PC-9 (cell line): ENCODE results near the gene MSI2. TPM values are rescaled to one million over a fixed set of nuclear protein-coding genes. Genes with fewer than 3 reads are reported as not detected.

Source experiments
- BruUV-seq: library from RNA; stranded (reverse); fragments of 400-500 nt; replicated peaks from 2 replicates; lab custom pipeline; 2021; lab: Mats Ljungman, UMichigan
- CTCF ChIA-PET: fragments of 300-600 bp; sonication (Branson Sonifier 250); formaldehyde crosslinking; loops from one replicate; lab custom pipeline; 2022; ENCODE audit warnings: antibody characterized with exemption; lab: Charles Lee
- POLR2A ChIA-PET: fragments of 300-600 bp; sonication (Branson Sonifier 250); formaldehyde crosslinking; loops from one replicate; lab custom pipeline; 2022; ENCODE audit warnings: antibody characterized with exemption; ENCODE audit not compliant: unreplicated experiment; lab: Charles Lee
- DNase-seq, 2 experiments: peaks; one replicate each; pipeline versions ENCODE4 v3.0.0 to v3.0.0-alpha.2; 2015 to 2022; ENCODE audit warnings: mixed read lengths in 1 of 2
- H2AFZ ChIP-seq: fragments of 200-600 bp; sonication (generic); 2 replicates; pipeline ENCODE4 v1.8.1; 2017; ENCODE audit warnings: antibody characterized with exemption
- H3F3A ChIP-seq: fragments of 200-600 bp; sonication (generic); 2 replicates; pipeline ENCODE4 v1.8.1; 2017; ENCODE audit warnings: antibody characterized with exemption, mild to moderate bottlenecking, low read depth; ENCODE audit not compliant: insufficient read depth
- H3K27ac ChIP-seq: fragments of 200-600 bp; sonication (generic); 2 replicates; pipeline ENCODE4 v1.6.1; 2016; ENCODE audit warnings: mixed run types
- H3K27me3 ChIP-seq: fragments of 200-600 bp; sonication (generic); 2 replicates; pipeline ENCODE4 v1.6.1; 2016; ENCODE audit warnings: low read depth, mixed run types; ENCODE audit not compliant: insufficient read depth
- H3K36me3 ChIP-seq: fragments of 200-600 bp; sonication (generic); 2 replicates; pipeline ENCODE4 v1.6.1; 2016; ENCODE audit warnings: low read depth, mixed run types
- H3K4me1 ChIP-seq: fragments of 200-600 bp; sonication (generic); replicated peaks from 2 replicates; pipeline ENCODE4 v1.6.1; 2016; ENCODE audit warnings: mixed run types; ENCODE audit not compliant: insufficient read depth
- H3K4me2 ChIP-seq: fragments of 200-600 bp; sonication (generic); 2 replicates; pipeline ENCODE4 v1.6.1; 2017; ENCODE audit warnings: mixed run types
- H3K4me3 ChIP-seq: fragments of 200-600 bp; sonication (generic); 2 replicates; pipeline ENCODE4 v1.6.1; 2016; ENCODE audit warnings: mixed run types
- H3K79me2 ChIP-seq: fragments of 200-600 bp; sonication (generic); 2 replicates; pipeline ENCODE4 v1.6.1; 2017; ENCODE audit warnings: low read depth, mixed run types
- H3K9me2 ChIP-seq: fragments of 200-600 bp; sonication (generic); 2 replicates; pipeline ENCODE4 v1.8.1; 2017; ENCODE audit warnings: mild to moderate bottlenecking; ENCODE audit not compliant: insufficient read depth
- H3K9me3 ChIP-seq: fragments of 200-600 bp; sonication (generic); 2 replicates; pipeline ENCODE4 v1.8.1; 2016; ENCODE audit warnings: low read depth; ENCODE audit not compliant: insufficient read depth
- H4K20me1 ChIP-seq: fragments of 200-600 bp; sonication (generic); 2 replicates; pipeline ENCODE4 v1.8.1; 2017; ENCODE audit not compliant: insufficient read depth
- EZH2 ChIP-seq: fragments of 200-600 bp; sonication (generic); IDR thresholded peaks from 2 replicates; pipeline ENCODE4 v1.8.0; 2017; ENCODE audit warnings: antibody characterized with exemption, low read depth
- intact Hi-C: fragments of 100-400 bp; cut with micrococcal nuclease; formaldehyde crosslinking; loops from one replicate; pipeline ENCODE4 v1.10.0; 2022; ENCODE audit not compliant: unreplicated experiment
- total RNA-seq: library from RNA; stranded (reverse); gene quantifications from 2 replicates; pipeline ENCODE4 v1.2.3, GENCODE V29; 2021
- TF ChIP-seq, protein P1 (sequence below): fragments of 200-600 bp; sonication (generic); conservative IDR thresholded peaks from 2 replicates; pipeline ENCODE4 v1.6.1; 2017; ENCODE audit warnings: mixed run types, antibody characterized with exemption, mild to moderate bottlenecking, moderate library complexity

The MSI2 gene
- total RNA-seq, 1 experiment from 2014 or later = 15.7 TPM

- Histone ChIP-seq H3K9me3 (no peaks in the 10 kb centered on the region), H3K4me2 (no peak overlapping the region), H3K9me2 (no peaks in the 10 kb centered on the region), H3K79me2 (no peaks in the 10 kb centered on the region), H3K27ac (no peak overlapping the region), H4K20me1 (no peaks in the 10 kb centered on the region), H2AFZ (no peak overlapping the region), H3K27me3 (peaks cover 24% of the 10 kb centered on the region; the same call in 1 of the 2 replicates), H3K4me1 (no peaks in the 10 kb centered on the region; the same call in 1 of the 2 replicates), H3F3A (no peaks in the 10 kb centered on the region), H3K4me3 (no peak overlapping the region), H3K36me3 (no peaks in the 10 kb centered on the region)
- ChIA-PET CTCF (no interaction called here), POLR2A (no interaction called here)
- no peak for TF ChIP-seq EZH2
- TF ChIP-seq, protein P1, sequence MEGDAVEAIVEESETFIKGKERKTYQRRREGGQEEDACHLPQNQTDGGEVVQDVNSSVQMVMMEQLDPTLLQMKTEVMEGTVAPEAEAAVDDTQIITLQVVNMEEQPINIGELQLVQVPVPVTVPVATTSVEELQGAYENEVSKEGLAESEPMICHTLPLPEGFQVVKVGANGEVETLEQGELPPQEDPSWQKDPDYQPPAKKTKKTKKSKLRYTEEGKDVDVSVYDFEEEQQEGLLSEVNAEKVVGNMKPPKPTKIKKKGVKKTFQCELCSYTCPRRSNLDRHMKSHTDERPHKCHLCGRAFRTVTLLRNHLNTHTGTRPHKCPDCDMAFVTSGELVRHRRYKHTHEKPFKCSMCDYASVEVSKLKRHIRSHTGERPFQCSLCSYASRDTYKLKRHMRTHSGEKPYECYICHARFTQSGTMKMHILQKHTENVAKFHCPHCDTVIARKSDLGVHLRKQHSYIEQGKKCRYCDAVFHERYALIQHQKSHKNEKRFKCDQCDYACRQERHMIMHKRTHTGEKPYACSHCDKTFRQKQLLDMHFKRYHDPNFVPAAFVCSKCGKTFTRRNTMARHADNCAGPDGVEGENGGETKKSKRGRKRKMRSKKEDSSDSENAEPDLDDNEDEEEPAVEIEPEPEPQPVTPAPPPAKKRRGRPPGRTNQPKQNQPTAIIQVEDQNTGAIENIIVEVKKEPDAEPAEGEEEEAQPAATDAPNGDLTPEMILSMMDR = no peak
- DNase-seq = no peak
- intact Hi-C loops = no loop called here
- BruUV-seq = no TSS peak
Observed at GRCh38 chr17:57445772-57446472, 189.6 kb downstream of the MSI2 start.

GRCh38 chr17:57447357-57447989 lies 191.2 kb downstream of the MSI2 start:
- CTCF ChIA-PET = no interaction called here
- POLR2A ChIA-PET = no interaction called here
- no TSS peak for BruUV-seq

GRCh38 chr17:57447990-57448758 lies 191.9 kb downstream of the MSI2 start:
- H3K4me3 ChIP-seq = no peak overlapping the region
- H2AFZ ChIP-seq = no peak overlapping the region
- ChIA-PET POLR2A (no interaction called here), CTCF (no interaction called here)
- H3K4me2 ChIP-seq = no peak overlapping the region
- no peak for TF ChIP-seq EZH2
- TF ChIP-seq, protein P1 = no peak
- DNase-seq = no peak
- no peaks in the 10 kb centered on the region for H3K4me1 ChIP-seq
- no peaks in the 10 kb centered on the region for H3K79me2 ChIP-seq
- no peaks in the 10 kb centered on the region for H3K9me3 ChIP-seq
- H3K27ac ChIP-seq = no peak overlapping the region
- intact Hi-C loops = no loop called here
- H4K20me1 ChIP-seq = no peaks in the 10 kb centered on the region
- no peaks in the 10 kb centered on the region for H3K9me2 ChIP-seq
- no peaks in the 10 kb centered on the region for H3F3A ChIP-seq
- H3K36me3 ChIP-seq = no peaks in the 10 kb centered on the region
- BruUV-seq = no TSS peak
- peaks cover 35% of the 10 kb centered on the region; the same call in 1 of the 2 replicates for H3K27me3 ChIP-seq

More at GRCh38 chr17:57447357-57447989, 191.2 kb downstream of the MSI2 start:
- Histone ChIP-seq H3K36me3 (no peaks in the 10 kb centered on the region), H3K79me2 (no peaks in the 10 kb centered on the region), H4K20me1 (no peaks in the 10 kb centered on the region), H3K27me3 (peaks cover 35% of the 10 kb centered on the region; the same call in 1 of the 2 replicates), H3K4me2 (no peak overlapping the region), H3K27ac (no peak overlapping the region), H3K9me3 (no peaks in the 10 kb centered on the region), H3K9me2 (no peaks in the 10 kb centered on the region), H3K4me3 (no peak overlapping the region), H3K4me1 (no peaks in the 10 kb centered on the region), H3F3A (no peaks in the 10 kb centered on the region), H2AFZ (no peak overlapping the region)
- TF ChIP-seq, protein P1 = no peak
- no peak for TF ChIP-seq EZH2
- intact Hi-C loops = no loop called here
- no peak for DNase-seq
